ENCODE data around the gene PCDHA13. TPM values are rescaled to one million over a fixed set of nuclear protein-coding genes. Genes with fewer than 3 reads are reported as not detected.
"Not testable (repeated sequence)": the region's sequence is repeated elsewhere in the genome, so short reads cannot be mapped to it uniquely, and the experiment has no call there.

PCDHA13 gene
- total RNA-seq, 1 donor from 2014 or later: under 0.01 TPM

DNA sequence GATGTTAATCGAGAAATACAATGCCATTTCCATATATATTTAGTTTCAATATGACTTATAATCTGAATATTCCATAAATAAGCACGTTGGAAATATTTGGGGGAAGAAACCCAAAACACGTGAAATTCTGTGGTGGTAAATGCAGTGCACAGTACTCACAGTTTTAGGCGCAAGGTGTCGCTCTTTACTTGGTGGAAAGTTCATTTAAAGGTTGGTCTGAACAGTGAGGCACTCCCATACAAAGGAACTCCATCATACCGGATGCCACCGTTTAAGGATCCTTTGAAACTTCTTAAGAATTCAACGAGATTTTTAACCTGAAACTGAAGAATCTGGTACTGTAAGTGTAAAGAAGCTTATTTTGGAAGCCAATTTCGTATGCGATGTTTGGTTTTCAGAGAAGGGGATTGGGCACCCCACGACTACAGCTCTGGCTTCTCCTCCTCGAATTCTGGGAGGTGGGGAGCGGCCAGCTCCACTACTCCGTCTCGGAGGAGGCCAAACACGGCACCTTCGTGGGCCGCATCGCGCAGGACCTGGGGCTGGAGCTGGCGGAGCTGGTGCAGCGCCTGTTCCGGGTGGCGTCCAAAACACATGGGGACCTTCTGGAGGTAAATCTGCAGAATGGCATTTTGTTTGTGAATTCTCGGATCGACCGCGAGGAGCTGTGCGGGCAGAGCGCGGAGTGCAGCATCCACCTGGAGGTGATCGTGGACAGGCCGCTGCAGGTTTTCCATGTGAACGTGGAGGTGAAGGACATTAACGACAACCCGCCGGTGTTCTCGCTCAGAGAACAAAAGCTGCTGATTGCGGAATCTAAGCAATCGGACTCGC lies 13.0 kb upstream of the PCDHA13 start, which contains the start of gene PCDHA11:
TSS of gene PCDHA11 (plus strand) at position 237 of the 834 bp plus-strand sequence. CDS start at position 384, 147 bp downstream.
- DNase-seq (ENCODE audit: low read depth in 2 of 2): peak in 1 of 2 donors; percentile 4

DNA sequence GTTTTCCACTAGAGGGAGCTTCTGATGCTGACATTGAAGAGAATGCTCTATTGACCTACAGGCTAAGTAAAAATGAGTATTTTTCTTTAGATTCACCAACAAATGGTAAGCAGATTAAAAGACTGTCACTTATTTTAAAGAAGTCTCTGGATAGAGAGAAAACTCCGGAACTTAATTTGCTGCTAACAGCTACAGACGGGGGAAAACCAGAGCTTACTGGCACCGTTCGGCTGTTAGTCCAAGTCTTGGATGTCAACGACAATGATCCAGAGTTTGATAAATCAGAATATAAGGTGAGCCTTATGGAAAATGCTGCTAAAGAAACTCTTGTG lies 12.4 kb upstream of the PCDHA13 start:
- no peak for DNase-seq (ENCODE audit: low read depth in 2 of 2)

DNA sequence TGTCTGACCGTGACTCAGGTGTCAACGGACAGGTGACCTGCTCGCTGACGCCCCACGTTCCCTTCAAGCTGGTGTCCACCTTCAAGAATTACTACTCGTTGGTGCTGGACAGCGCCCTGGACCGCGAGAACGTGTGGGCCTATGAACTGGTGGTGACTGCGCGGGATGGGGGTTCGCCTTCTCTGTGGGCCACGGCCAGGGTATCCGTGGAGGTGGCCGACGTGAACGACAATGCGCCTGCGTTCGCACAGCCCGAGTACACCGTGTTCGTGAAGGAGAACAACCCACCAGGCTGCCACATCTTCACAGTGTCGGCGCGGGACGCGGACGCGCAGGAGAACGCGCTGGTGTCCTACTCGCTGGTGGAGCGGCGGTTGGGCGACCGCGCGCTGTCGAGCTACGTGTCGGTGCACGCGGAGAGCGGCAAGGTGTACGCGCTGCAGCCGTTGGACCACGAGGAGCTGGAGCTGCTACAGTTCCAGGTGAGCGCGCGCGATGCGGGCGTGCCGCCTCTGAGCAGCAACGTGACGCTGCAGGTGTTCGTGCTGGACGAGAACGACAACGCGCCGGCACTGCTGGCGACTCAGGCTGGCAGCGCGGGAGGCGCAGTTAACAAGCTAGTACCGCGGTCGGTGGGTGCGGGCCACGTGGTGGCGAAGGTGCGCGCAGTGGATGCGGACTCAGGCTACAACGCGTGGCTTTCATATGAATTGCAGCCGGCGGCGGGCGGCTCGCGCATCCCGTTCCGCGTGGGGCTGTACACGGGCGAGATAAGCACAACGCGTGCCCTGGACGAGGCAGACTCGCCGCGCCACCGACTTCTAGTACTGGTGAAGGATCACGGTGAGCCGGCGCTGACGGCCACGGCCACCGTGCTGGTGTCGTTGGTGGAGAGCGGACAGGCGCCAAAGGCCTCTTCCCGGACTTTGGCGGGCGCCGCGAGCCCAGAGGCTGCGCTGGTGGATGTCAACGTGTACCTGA lies 11.4 kb upstream of the PCDHA13 start:
- no peak for DNase-seq (ENCODE audit: low read depth in 2 of 2)

DNA sequence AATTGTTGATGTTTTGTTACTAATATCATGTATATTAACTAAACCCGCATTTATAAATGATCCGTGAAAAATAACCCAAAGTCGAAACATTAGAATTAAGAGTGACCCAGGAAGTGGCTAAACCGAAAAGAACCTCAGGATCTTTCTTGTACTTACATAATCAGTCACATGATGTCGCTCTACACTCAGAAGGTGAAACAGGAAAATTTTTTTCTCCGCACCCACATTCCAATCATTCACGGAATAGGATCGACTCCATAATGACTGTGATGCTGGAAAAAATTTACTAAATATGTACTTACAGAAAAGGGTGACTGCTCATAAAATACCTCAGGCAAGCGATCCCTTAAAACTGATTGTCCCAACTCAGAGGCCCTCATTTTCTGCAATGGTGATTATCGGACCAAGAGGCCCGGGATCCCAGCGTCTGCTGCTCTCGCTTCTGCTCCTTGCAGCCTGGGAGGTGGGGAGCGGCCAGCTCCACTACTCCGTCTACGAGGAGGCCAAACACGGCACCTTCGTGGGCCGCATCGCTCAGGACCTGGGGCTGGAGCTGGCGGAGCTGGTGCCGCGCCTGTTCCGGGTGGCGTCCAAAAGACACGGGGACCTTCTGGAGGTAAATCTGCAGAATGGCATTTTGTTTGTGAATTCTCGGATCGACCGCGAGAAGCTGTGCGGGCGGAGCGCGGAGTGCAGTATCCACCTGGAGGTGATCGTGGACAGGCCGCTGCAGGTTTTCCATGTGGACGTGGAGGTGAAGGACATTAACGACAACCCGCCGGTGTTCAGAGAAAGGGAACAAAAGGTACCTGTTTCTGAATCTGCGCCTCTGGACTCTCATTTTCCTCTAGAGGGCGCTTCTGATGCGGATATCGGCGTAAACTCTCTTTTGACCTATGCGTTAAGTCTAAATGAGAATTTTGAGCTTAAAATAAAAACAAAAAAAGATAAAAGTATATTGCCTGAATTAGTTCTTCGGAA lies 6.5 kb upstream of the PCDHA13 start, which contains the start of gene PCDHA12:
TSS of gene PCDHA12 (plus strand) at position 224 of the 981 bp plus-strand sequence. CDS start at position 389, 165 bp downstream.
- no peak for DNase-seq (ENCODE audit: low read depth in 2 of 2)

- DNase-seq (ENCODE audit: low read depth in 2 of 2): not testable (repeated sequence)
Observed at GRCh38 chr5:140876541-140877261, 5.2 kb upstream of the PCDHA13 start.

DNA sequence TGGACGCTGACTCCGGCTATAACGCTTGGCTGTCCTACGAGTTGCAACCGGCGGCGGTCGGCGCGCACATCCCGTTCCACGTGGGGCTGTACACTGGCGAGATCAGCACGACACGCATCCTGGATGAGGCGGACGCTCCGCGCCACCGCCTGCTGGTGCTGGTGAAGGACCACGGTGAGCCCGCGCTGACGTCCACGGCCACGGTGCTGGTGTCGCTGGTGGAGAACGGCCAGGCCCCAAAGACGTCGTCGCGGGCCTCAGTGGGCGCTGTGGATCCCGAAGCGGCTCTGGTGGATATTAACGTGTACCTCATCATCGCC lies 4.7 kb upstream of the PCDHA13 start:
- DNase-seq (ENCODE audit: low read depth in 2 of 2): no peak

DNA sequence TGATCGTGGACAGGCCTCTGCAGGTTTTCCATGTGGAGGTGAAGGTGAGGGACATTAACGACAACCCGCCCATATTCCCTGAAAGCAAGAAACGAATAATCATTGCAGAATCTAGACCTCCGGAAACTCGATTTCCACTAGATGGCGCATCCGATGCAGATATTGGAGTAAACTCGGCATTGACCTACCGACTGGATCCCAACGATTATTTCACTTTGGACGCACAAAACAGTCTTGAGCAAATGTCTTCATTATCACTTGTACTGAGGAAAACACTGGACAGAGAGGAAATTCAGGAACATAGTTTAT lies 621 bp downstream of the PCDHA13 start:
- DNase-seq (ENCODE audit: low read depth in 2 of 2): no peak

DNA sequence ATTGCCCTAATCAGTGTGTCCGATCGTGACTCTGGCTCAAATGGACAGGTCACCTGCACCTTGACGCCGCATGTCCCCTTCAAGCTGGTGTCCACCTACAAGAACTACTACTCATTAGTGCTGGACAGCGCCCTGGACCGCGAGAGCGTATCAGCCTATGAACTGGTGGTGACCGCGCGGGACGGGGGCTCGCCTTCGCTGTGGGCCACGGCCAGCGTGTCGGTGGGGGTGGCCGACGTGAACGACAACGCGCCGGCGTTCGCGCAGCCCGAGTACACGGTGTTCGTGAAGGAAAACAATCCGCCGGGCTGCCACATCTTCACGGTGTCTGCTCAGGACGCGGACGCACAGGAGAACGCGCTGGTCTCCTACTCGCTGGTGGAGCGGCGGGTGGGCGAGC lies 1.4 kb downstream of the PCDHA13 start:
- DNase-seq (ENCODE audit: low read depth in 2 of 2): no peak

- no peak for DNase-seq (ENCODE audit: low read depth in 2 of 2)
Observed at GRCh38 chr5:140883927-140884697, 2.2 kb downstream of the PCDHA13 start.

GRCh38 chr5:140916325-140916724 lies 34.4 kb downstream of the PCDHA13 start:
- DNase-seq (ENCODE audit: low read depth in 2 of 2): no peak

- DNase-seq (ENCODE audit: low read depth in 2 of 2): no peak
Observed at GRCh38 chr5:140923601-140924000, 41.7 kb downstream of the PCDHA13 start.

GRCh38 chr5:140925806-140926442 lies 44.0 kb downstream of the PCDHA13 start, which contains the start of gene PCDHAC1:
PCDHAC1 (plus strand) TSS chr5:140926299; CDS start chr5:140926893, 594 bp downstream.
- no peak for DNase-seq (ENCODE audit: low read depth in 2 of 2)

- DNase-seq (ENCODE audit: low read depth in 2 of 2): peak; percentile 21 to 62
Observed at GRCh38 chr5:140926443-140927227, 44.7 kb downstream of the PCDHA13 start.

- no peak for DNase-seq (ENCODE audit: low read depth in 2 of 2)
Observed at GRCh38 chr5:140927228-140927573, 45.3 kb downstream of the PCDHA13 start.

Measured in dermis microvascular lymphatic vessel endothelial cell (primary cell).